K562 (cell line): ENCODE results near the gene HNRNPA2B1. TPM values are rescaled to one million over a fixed set of nuclear protein-coding genes. Genes with fewer than 3 reads are reported as not detected.

ENCODE experiments used
- ASH1L ChIP-seq: fragments of 450-650 bp; IDR thresholded peaks from 2 replicates; pipeline ENCODE4 v1.6.1; 2018; ENCODE audit warnings: borderline replicate concordance, mild to moderate bottlenecking, low read depth; ENCODE audit not compliant: partially characterized antibody
- CXXC5 ChIP-seq: fragments of 250-450 bp; sonication (Bioruptor Pico); IDR thresholded peaks from 2 replicates; pipeline ENCODE4 v1.8.0; 2022; ENCODE audit warnings: inconsistent platforms, mild to moderate bottlenecking, moderate library complexity
- EGR1 ChIP-seq: fragments of 450-650 bp; conservative IDR thresholded peaks from 2 replicates; pipeline ENCODE4 v1.6.1; 2017; ENCODE audit warnings: mild to moderate bottlenecking
- ELF1 ChIP-seq: fragments of 200-800 bp; sonication (Bioruptor generic); IDR thresholded peaks from 2 replicates; pipeline ENCODE4 v1.6.1; 2016; ENCODE audit warnings: missing genetic modification characterization, missing compliant biosample characterization
- HSF4 ChIP-seq: fragments of 250-450 bp; sonication (Bioruptor Pico); IDR thresholded peaks from 2 replicates; pipeline ENCODE4 v2.1.2; 2022; ENCODE audit warnings: mild to moderate bottlenecking, moderate library complexity, borderline replicate concordance
- IFI16 ChIP-seq: fragments of 250-450 bp; sonication (Bioruptor Pico); IDR thresholded peaks from 2 replicates; pipeline ENCODE4 v2.1.2; 2022; ENCODE audit warnings: mild to moderate bottlenecking, inconsistent platforms
- ILK ChIP-seq: fragments of 450-650 bp; IDR thresholded peaks from 2 replicates; pipeline ENCODE4 v1.6.1; 2016; ENCODE audit warnings: missing genetic modification characterization, low read depth, mild to moderate bottlenecking, missing compliant biosample characterization, moderate library complexity, borderline replicate concordance
- JUN ChIP-seq, 2 experiments: sonication (generic) in 1 of 2; formaldehyde crosslinking in 1 of 2; IDR thresholded peaks; 2 replicates each; pipeline versions ENCODE4 v1.6.1 to v1.8.0; 2012 to 2022; ENCODE audit warnings: borderline replicate concordance in 2 of 2, mild to moderate bottlenecking in 2 of 2, improper control_type of control experiment in 1 of 2, low read depth in 1 of 2, low read length in 1 of 2, missing genetic modification reagents in 1 of 2
- MCM2 ChIP-seq: fragments of 450-650 bp; IDR thresholded peaks from 2 replicates; pipeline ENCODE4 v1.6.1; 2017; ENCODE audit warnings: low read depth, mild to moderate bottlenecking
- MEIS2 ChIP-seq: fragments of 450-650 bp; IDR thresholded peaks from 2 replicates; pipeline ENCODE4 v1.6.1; 2014; ENCODE audit warnings: mild to moderate bottlenecking; ENCODE audit not compliant: partially characterized antibody
- NRF1 ChIP-seq, 2 experiments: fragments of 450-650 bp; IDR thresholded peaks in 1 of 2; conservative IDR thresholded peaks in 1 of 2; 2 replicates each; pipeline ENCODE4 v1.6.1; 2014; ENCODE audit warnings: mild to moderate bottlenecking in 2 of 2
- PPARD ChIP-seq: fragments of 250-450 bp; sonication (Bioruptor Pico); IDR thresholded peaks from 2 replicates; pipeline ENCODE4 v1.8.0; 2022; ENCODE audit warnings: inconsistent platforms, mild to moderate bottlenecking, moderate library complexity
- RBM15 ChIP-seq: fragments of 200-400 bp; formaldehyde crosslinking; IDR thresholded peaks from 2 replicates; pipeline ENCODE4 v1.6.1; 2018; ENCODE audit warnings: mild to moderate bottlenecking, low read length, moderate library complexity; ENCODE audit not compliant: insufficient read depth
- RNF2 ChIP-seq: sonication (generic); IDR thresholded peaks from 2 replicates; pipeline ENCODE4 v1.6.1; 2016
- SMARCA4 ChIP-seq: fragments of 450-650 bp; IDR thresholded peaks from 2 replicates; pipeline ENCODE4 v1.6.1; 2016
- ZFP1 ChIP-seq: fragments of 450-650 bp; formaldehyde crosslinking; IDR thresholded peaks from 2 replicates; pipeline ENCODE4 v1.4.0; 2020; ENCODE audit warnings: mild to moderate bottlenecking, mixed read lengths
- ZNF41 ChIP-seq: fragments of 250-450 bp; sonication (Bioruptor Pico); conservative IDR thresholded peaks from 2 replicates; pipeline ENCODE4 v1.4.0; 2020; ENCODE audit warnings: mild to moderate bottlenecking
- ZNF445 ChIP-seq: fragments of 250-450 bp; sonication (Bioruptor Pico); IDR thresholded peaks from 2 replicates; pipeline ENCODE4 v1.4.0; 2020; ENCODE audit warnings: low read depth, mild to moderate bottlenecking, moderate library complexity
- ZNF77 ChIP-seq: fragments of 250-450 bp; sonication (Bioruptor Pico); IDR thresholded peaks from 2 replicates; pipeline ENCODE4 v1.5.0; 2020
- polyA plus RNA-seq, 8 experiments: library from polyadenylated mRNA; depleted of rRNA in 4 of 8; stranded (reverse) in 5 of 8; unstranded in 3 of 8; fragments of >200 nt; fragmentation: Nextera tagmentation in 2 of 8; fragmentation: Illumina TruSeq in 1 of 8; extraction: Ambion mirVana in 2 of 8; extraction: Trizol in 1 of 8; gene quantifications; 2 replicates each; pipeline versions ENCODE4 v1.2.1 to v1.2.3, GENCODE V29; 2011 to 2014; ENCODE audit warnings: inconsistent platforms in 1 of 8, missing spikeins in 1 of 8
- total RNA-seq, 7 experiments: library from RNA; depleted of rRNA in 6 of 7; stranded (reverse); fragments of >200 nt in 6 of 7; fragmentation: Illumina TruSeq in 2 of 7; extraction: Trizol in 2 of 7; gene quantifications; 2 replicates each; pipeline versions ENCODE4 v1.2.1 to v1.2.3, GENCODE V29; 2011 to 2021; ENCODE audit warnings: low replicate concordance in 1 of 7
- TF ChIP-seq, protein P1 (sequence below): sonication (generic); formaldehyde crosslinking; IDR thresholded peaks from 2 replicates; pipeline ENCODE4 v1.8.1; 2023; ENCODE audit warnings: mild to moderate bottlenecking, missing genetic modification reagents, moderate library complexity
- TF ChIP-seq, protein P2 (sequence below): fragments of 450-650 bp; formaldehyde crosslinking; IDR thresholded peaks from 2 replicates; pipeline ENCODE4 v1.4.0; 2020; ENCODE audit warnings: mild to moderate bottlenecking
- TF ChIP-seq, protein P3 (sequence below): fragments of 250-450 bp; sonication (Bioruptor Pico); IDR thresholded peaks from 2 replicates; pipeline ENCODE4 v1.5.0; 2021; ENCODE audit warnings: mild to moderate bottlenecking, borderline replicate concordance

Gene HNRNPA2B1
- total and polyA plus RNA-seq, 9 of the 15 experiments (the other 6 are each of a cell fraction or from before 2014, with no cell fraction given) = 630 to 1,989 (median 865) TPM

DNA sequence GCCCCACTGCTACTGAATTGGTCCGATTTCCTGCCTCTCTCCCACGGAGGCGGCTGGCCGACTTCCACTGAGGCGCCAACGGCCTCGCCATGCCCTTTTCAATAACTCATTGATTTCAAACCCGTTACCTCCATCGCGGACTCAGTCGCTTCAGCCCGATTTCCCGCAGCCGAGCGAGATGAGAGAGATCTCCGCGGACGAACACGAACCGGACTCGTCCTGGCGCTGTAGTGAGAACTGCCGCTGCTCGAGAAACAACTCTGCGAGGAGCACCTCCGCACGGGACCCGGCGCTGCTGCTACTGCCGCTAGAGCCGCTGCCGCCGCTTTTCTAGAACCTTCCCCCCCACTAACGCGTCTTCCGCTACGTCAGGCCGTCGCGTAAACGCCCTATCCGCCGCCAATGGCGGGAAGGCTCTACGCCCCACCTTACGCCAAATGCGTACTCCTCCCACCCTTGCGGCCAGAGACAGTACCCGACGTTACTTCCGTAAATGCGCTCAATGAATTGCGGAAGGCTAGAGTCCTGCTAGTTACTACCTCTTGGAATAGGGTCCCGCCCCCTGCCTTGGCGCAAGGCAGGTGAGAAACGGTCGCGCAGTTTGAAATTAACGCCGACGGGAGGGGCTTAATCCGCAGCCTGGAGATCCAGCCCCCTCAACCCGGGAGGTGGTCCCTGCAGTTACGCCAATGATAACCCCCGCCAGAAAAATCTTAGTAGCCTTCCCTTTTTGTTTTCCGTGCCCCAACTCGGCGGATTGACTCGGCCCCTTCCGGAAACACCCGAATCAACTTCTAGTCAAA lies at the start of gene HNRNPA2B1 (continued):
- TF ChIP-seq, protein P1, sequence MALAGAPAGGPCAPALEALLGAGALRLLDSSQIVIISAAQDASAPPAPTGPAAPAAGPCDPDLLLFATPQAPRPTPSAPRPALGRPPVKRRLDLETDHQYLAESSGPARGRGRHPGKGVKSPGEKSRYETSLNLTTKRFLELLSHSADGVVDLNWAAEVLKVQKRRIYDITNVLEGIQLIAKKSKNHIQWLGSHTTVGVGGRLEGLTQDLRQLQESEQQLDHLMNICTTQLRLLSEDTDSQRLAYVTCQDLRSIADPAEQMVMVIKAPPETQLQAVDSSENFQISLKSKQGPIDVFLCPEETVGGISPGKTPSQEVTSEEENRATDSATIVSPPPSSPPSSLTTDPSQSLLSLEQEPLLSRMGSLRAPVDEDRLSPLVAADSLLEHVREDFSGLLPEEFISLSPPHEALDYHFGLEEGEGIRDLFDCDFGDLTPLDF (CRISPR knock-in tag) = peak; percentile 89
- no peak for TF ChIP-seq ZNF41 (CRISPR knock-in tag)
- peak; percentile 82 for TF ChIP-seq ASH1L
- TF ChIP-seq SMARCA4 = no peak
- TF ChIP-seq HSF4 (CRISPR knock-in tag) = no peak
- peak; percentile 15; the same call in 1 of the 2 replicates for TF ChIP-seq RNF2
- peak; percentile 88 for TF ChIP-seq CXXC5 (CRISPR knock-in tag)
- no peak for TF ChIP-seq IFI16 (CRISPR knock-in tag)
- TF ChIP-seq JUN (IDR thresholded peaks at IDR 0.05; ENCODE audit: borderline replicate concordance, low read depth, low read length) = 0 out of 2 replicates have a peak, but pooled peaks have one; percentile 18
- TF ChIP-seq JUN (CRISPR knock-in tag; IDR thresholded peaks at IDR 0.05; ENCODE audit: borderline replicate concordance) = no peak
- TF ChIP-seq ZFP1 = no peak
- no peak for TF ChIP-seq ILK (tag)
- TF ChIP-seq ZNF445 (CRISPR knock-in tag) = no peak
- peak; percentile 70; the same call in 1 of the 2 replicates for TF ChIP-seq ELF1 (tag)
- TF ChIP-seq MEIS2 = no peak
- peak; percentile 75 to 80 for TF ChIP-seq NRF1 (conservative IDR thresholded peaks at IDR 0.05 in 1 of 2, IDR thresholded peaks at IDR 0.05 in 1 of 2)
- no peak; the same call in 1 of the 2 replicates for TF ChIP-seq EGR1
- TF ChIP-seq ZNF77 (CRISPR knock-in tag) = no peak
- no peak; the same call in 1 of the 2 replicates for TF ChIP-seq RBM15
- TF ChIP-seq, protein P2, sequence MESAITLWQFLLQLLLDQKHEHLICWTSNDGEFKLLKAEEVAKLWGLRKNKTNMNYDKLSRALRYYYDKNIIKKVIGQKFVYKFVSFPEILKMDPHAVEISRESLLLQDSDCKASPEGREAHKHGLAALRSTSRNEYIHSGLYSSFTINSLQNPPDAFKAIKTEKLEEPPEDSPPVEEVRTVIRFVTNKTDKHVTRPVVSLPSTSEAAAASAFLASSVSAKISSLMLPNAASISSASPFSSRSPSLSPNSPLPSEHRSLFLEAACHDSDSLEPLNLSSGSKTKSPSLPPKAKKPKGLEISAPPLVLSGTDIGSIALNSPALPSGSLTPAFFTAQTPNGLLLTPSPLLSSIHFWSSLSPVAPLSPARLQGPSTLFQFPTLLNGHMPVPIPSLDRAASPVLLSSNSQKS (CRISPR knock-in tag) = peak; percentile 70; the same call in 1 of the 2 replicates
- TF ChIP-seq, protein P3, sequence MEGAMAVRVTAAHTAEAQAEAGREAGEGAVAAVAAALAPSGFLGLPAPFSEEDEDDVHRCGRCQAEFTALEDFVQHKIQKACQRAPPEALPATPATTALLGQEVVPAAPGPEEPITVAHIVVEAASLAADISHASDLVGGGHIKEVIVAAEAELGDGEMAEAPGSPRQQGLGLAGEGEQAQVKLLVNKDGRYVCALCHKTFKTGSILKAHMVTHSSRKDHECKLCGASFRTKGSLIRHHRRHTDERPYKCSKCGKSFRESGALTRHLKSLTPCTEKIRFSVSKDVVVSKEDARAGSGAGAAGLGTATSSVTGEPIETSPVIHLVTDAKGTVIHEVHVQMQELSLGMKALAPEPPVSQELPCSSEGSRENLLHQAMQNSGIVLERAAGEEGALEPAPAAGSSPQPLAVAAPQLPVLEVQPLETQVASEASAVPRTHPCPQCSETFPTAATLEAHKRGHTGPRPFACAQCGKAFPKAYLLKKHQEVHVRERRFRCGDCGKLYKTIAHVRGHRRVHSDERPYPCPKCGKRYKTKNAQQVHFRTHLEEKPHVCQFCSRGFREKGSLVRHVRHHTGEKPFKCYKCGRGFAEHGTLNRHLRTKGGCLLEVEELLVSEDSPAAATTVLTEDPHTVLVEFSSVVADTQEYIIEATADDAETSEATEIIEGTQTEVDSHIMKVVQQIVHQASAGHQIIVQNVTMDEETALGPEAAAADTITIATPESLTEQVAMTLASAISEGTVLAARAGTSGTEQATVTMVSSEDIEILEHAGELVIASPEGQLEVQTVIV (CRISPR knock-in tag) = no peak
- no peak for TF ChIP-seq PPARD (CRISPR knock-in tag)
- TF ChIP-seq MCM2 = no peak
